Measurements from ENCODE around the gene ADCY7.

Gene ADCY7

DNA sequence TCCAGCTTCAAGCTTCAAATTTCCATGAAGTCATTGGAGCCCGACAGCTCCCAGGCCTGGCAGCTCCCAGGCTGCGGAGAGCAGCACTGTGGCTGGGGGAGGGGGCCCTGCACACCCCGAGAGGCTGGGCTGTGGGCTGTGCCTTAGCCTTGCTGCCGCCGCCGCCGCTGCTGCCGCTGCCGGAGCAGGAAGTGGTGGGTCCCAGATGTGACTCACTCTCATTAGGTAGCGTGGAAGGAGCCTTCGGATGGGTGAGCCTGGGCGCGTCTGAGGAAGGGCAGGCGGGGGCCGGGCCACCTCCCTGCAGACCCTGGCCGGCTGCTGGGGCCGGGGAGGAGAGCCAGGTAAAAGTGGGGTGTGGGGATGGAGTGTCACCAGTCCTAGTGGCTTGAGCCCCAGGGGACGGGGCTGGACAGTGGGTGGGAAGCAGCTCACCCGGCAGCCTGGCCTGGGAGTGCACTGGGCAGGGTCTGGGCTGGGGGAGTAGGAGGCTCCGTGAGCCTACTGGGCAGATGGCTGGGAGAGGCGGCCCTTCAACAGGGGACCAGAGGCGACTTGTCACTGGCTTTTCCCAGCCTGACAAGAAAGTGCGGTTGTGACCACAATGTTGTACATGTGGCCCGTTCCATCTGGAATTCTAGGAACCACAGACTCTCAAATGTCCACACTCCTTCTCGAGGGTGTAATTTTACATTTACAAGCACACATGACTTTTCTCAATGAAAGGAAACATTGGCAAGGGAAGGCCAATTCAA is at the start of gene ADCY7:
ADCY7 (plus strand) TSS at position 215 of the 755 bp plus-strand sequence. CDS start 21,629 bp downstream, outside the sequence.
- no peaks in the 10 kb centered on the region for H3K27me3 ChIP-seq (ENCODE audit: control insufficient read depth in 2 of 2, insufficient read depth in 2 of 2, low read length in 2 of 2)
- H3K27ac ChIP-seq (ENCODE audit: low read depth in 2 of 2, low read length in 2 of 2) = peak within 1 kb of the TSS; percentile 78 to 80
- H3K4me1 ChIP-seq (ENCODE audit: control insufficient read depth in 2 of 2, insufficient read depth in 2 of 2, low read length in 2 of 2) = peaks cover 27 to 31% of the 10 kb centered on the region in 2 donors
- H3K36me3 ChIP-seq (ENCODE audit: control insufficient read depth in 2 of 2, insufficient read depth in 2 of 2, low read length in 2 of 2) = no peaks in the 10 kb centered on the region
- no peaks in the 10 kb centered on the region for H3K9me3 ChIP-seq (ENCODE audit: control insufficient read depth in 2 of 2, low read length in 2 of 2)
- H3K9ac ChIP-seq (ENCODE audit: low read depth in 1 of 2, low read length in 2 of 2) = peak within 1 kb of the TSS; percentile 56 to 75
- H3K4me3 ChIP-seq (ENCODE audit: low read length in 2 of 2) = peak within 1 kb of the TSS; percentile 61 to 69

DNA sequence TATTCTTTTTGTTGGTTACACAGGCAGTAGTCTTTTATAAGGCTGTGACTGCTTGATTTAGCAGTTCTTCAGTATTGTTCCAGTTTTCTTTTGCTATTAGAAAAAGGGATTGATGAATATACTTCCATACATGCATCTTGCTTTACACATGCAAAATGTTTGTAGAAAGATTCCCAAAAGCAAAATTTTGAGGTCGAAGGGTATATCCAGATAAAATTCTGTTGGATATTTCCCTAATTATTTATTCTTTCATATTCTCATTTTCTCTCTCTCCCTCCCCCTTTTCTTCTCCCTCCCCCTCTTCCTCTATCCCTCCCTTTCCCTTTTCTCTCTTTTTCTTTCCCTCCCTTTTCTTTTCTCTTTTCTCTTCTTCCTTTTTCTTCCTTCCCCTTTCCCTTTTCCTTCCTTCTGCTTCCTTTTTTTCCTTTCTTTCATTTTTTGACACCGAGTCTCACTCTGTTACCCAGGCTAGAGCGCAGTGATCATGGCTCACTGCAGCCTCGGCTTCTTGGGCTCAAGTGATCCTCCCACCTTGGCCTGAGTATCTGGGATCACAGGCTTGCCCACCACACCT is 46.9 kb upstream of the ADCY7 start:
- peaks cover 30 to 42% of the 10 kb centered on the region in 2 donors for H3K36me3 ChIP-seq (ENCODE audit: control insufficient read depth in 2 of 2, insufficient read depth in 2 of 2, low read length in 2 of 2)
- no peaks in the 10 kb centered on the region for H3K9me3 ChIP-seq (ENCODE audit: control insufficient read depth in 2 of 2, low read length in 2 of 2)
- no peak overlapping the region for H3K9ac ChIP-seq (ENCODE audit: low read depth in 1 of 2, low read length in 2 of 2)
- H3K27ac ChIP-seq (ENCODE audit: low read depth in 2 of 2, low read length in 2 of 2) = no peak overlapping the region
- H3K4me1 ChIP-seq (ENCODE audit: control insufficient read depth in 2 of 2, insufficient read depth in 2 of 2, low read length in 2 of 2) = no peaks in the 10 kb centered on the region
- no peaks in the 10 kb centered on the region for H3K27me3 ChIP-seq (ENCODE audit: control insufficient read depth in 2 of 2, insufficient read depth in 2 of 2, low read length in 2 of 2)
- no peak overlapping the region for H3K4me3 ChIP-seq (ENCODE audit: low read length in 2 of 2)

- H3K27ac ChIP-seq (ENCODE audit: low read depth in 2 of 2, low read length in 2 of 2) = no peak overlapping the region
- peaks cover 37 to 44% of the 10 kb centered on the region in 2 donors for H3K36me3 ChIP-seq (ENCODE audit: control insufficient read depth in 2 of 2, insufficient read depth in 2 of 2, low read length in 2 of 2)
- H3K9ac ChIP-seq (ENCODE audit: low read depth in 1 of 2, low read length in 2 of 2) = no peak overlapping the region
- no peaks in the 10 kb centered on the region for H3K4me1 ChIP-seq (ENCODE audit: control insufficient read depth in 2 of 2, insufficient read depth in 2 of 2, low read length in 2 of 2)
- H3K9me3 ChIP-seq (ENCODE audit: control insufficient read depth in 2 of 2, low read length in 2 of 2) = no peaks in the 10 kb centered on the region
- no peak overlapping the region for H3K4me3 ChIP-seq (ENCODE audit: low read length in 2 of 2)
- H3K27me3 ChIP-seq (ENCODE audit: control insufficient read depth in 2 of 2, insufficient read depth in 2 of 2, low read length in 2 of 2) = no peaks in the 10 kb centered on the region
These were observed 42.1 kb upstream of the ADCY7 start for GRCh38 chr16:50224286-50224685.

- H3K27me3 ChIP-seq (ENCODE audit: control insufficient read depth in 2 of 2, insufficient read depth in 2 of 2, low read length in 2 of 2) = no peaks in the 10 kb centered on the region
These were observed 39.2 kb upstream of the ADCY7 start for GRCh38 chr16:50227120-50227519.

GRCh38 chr16:50227665-50228064 is 38.7 kb upstream of the ADCY7 start:
- H3K36me3 ChIP-seq (ENCODE audit: control insufficient read depth in 2 of 2, insufficient read depth in 2 of 2, low read length in 2 of 2) = peaks cover 37% of the 10 kb centered on the region in 2 donors
- no peaks in the 10 kb centered on the region for H3K27me3 ChIP-seq (ENCODE audit: control insufficient read depth in 2 of 2, insufficient read depth in 2 of 2, low read length in 2 of 2)
- no peaks in the 10 kb centered on the region for H3K4me1 ChIP-seq (ENCODE audit: control insufficient read depth in 2 of 2, insufficient read depth in 2 of 2, low read length in 2 of 2)

More at GRCh38 chr16:50227120-50227519, 39.2 kb upstream of the ADCY7 start:
- H3K4me3 ChIP-seq (ENCODE audit: low read length in 2 of 2) = no peak overlapping the region
- H3K36me3 ChIP-seq (ENCODE audit: control insufficient read depth in 2 of 2, insufficient read depth in 2 of 2, low read length in 2 of 2) = peaks cover 37 to 40% of the 10 kb centered on the region in 2 donors
- no peaks in the 10 kb centered on the region for H3K9me3 ChIP-seq (ENCODE audit: control insufficient read depth in 2 of 2, low read length in 2 of 2)
- no peak overlapping the region for H3K27ac ChIP-seq (ENCODE audit: low read depth in 2 of 2, low read length in 2 of 2)
- no peaks in the 10 kb centered on the region for H3K4me1 ChIP-seq (ENCODE audit: control insufficient read depth in 2 of 2, insufficient read depth in 2 of 2, low read length in 2 of 2)
- H3K9ac ChIP-seq (ENCODE audit: low read depth in 1 of 2, low read length in 2 of 2) = no peak overlapping the region

DNA sequence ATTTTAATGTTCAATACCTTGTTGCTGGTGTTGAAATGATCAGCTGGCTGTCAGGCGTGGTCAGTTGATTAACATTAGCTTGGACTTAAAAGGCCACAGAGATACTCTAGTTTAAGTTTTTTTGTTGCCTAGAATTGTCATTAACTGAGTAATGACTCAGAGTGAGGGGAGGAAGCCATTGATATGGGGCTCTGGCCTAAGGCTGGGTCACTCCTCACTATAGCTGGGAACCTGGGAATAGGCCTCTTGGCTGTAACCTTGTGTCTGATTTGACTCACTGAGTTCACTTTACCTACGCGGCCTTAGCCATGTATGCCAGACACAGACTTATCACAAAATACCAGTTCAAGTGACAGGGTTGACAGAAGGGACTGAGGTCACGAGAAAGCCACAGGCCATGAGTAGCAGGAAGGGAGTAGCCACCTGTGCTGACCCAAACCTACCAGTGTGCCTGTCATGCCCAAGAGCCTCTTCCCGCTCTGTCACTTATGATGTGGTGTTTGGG is 37.9 kb upstream of the ADCY7 start:
- Histone ChIP-seq H3K4me1 (ENCODE audit: control insufficient read depth in 2 of 2, insufficient read depth in 2 of 2, low read length in 2 of 2) (no peaks in the 10 kb centered on the region), H3K27me3 (ENCODE audit: control insufficient read depth in 2 of 2, insufficient read depth in 2 of 2, low read length in 2 of 2) (no peaks in the 10 kb centered on the region), H3K9me3 (ENCODE audit: control insufficient read depth in 2 of 2, low read length in 2 of 2) (no peaks in the 10 kb centered on the region), H3K36me3 (ENCODE audit: control insufficient read depth in 2 of 2, insufficient read depth in 2 of 2, low read length in 2 of 2) (peaks cover 36 to 37% of the 10 kb centered on the region in 2 donors), H3K9ac (ENCODE audit: low read depth in 1 of 2, low read length in 2 of 2) (no peak overlapping the region), H3K4me3 (ENCODE audit: low read length in 2 of 2) (no peak overlapping the region), H3K27ac (ENCODE audit: low read depth in 2 of 2, low read length in 2 of 2) (no peak overlapping the region)

More at GRCh38 chr16:50227665-50228064, 38.7 kb upstream of the ADCY7 start:
- Histone ChIP-seq H3K9me3 (ENCODE audit: control insufficient read depth in 2 of 2, low read length in 2 of 2) (no peaks in the 10 kb centered on the region), H3K4me3 (ENCODE audit: low read length in 2 of 2) (no peak overlapping the region), H3K9ac (ENCODE audit: low read depth in 1 of 2, low read length in 2 of 2) (no peak overlapping the region), H3K27ac (ENCODE audit: low read depth in 2 of 2, low read length in 2 of 2) (no peak overlapping the region)

DNA sequence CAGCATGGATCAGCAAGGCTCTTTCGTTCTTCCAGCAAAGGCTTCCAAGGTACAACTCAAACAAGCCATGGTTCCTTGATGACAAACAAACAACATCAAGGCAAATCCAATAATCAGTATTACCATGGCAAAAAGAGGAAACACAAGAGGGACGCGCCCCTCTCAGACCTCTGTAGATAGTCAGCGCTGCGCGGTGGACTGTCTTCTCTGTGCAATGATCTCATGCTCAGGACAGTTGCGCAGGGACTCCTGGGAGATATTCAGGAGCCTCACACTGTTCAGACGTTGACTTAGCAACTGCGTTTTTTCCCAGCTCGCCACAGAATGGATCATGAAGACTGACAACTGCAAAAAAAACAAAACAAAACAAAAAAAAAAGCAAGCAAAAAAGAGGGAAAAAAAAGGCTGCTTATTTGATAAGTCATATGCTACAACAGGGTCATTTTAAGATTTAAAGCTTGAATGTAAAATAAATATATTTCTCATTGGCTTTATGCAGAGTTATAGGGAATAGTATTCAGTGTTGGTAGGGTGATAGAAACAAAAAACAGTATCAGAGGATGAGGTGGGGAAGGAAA is 37.1 kb upstream of the ADCY7 start:
- H3K9ac ChIP-seq (ENCODE audit: low read depth in 1 of 2, low read length in 2 of 2) = no peak overlapping the region
- peaks cover 30 to 31% of the 10 kb centered on the region in 2 donors for H3K36me3 ChIP-seq (ENCODE audit: control insufficient read depth in 2 of 2, insufficient read depth in 2 of 2, low read length in 2 of 2)
- no peaks in the 10 kb centered on the region for H3K9me3 ChIP-seq (ENCODE audit: control insufficient read depth in 2 of 2, low read length in 2 of 2)
- H3K27me3 ChIP-seq (ENCODE audit: control insufficient read depth in 2 of 2, insufficient read depth in 2 of 2, low read length in 2 of 2) = no peaks in the 10 kb centered on the region
- no peak overlapping the region for H3K4me3 ChIP-seq (ENCODE audit: low read length in 2 of 2)
- H3K27ac ChIP-seq (ENCODE audit: low read depth in 2 of 2, low read length in 2 of 2) = no peak overlapping the region
- H3K4me1 ChIP-seq (ENCODE audit: control insufficient read depth in 2 of 2, insufficient read depth in 2 of 2, low read length in 2 of 2) = no peaks in the 10 kb centered on the region

DNA sequence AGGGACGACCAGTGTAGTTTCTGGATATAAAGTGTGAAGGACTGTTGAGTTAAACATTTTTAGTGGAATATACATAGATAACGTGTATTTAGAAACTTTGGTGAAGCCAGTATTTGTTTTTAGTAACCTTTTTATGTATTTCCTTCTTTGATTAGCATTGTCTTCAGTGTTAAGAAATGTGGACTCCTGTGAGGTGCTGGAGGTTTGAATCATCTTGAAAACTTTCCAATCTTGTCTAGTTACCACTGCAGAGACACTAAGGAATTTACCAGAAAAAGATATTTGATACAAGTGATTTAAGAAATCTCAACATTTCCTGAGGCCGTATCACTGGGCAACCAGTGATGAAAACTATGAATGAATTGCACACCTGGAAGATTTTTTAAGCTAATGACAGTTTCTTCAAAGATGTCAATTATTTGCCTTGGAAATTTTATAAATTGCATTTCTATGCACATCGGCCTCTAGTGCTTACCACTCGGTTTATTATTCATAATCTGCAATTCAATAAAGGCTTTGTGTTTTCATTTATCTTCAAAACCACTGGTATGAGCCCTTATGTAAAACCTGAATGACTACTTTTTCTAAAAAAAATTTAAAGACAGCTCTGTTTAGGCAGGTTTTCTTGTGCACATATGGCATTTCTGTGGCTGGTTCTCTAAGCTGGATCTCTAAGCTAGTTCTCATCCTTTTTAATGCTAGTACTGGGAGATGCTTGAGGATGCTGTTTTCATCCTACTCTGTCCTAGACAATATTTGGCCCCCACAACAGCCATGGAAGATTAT is 31.4 kb upstream of the ADCY7 start:
- Histone ChIP-seq H3K27ac (ENCODE audit: low read depth in 2 of 2, low read length in 2 of 2) (no peak overlapping the region), H3K36me3 (ENCODE audit: control insufficient read depth in 2 of 2, insufficient read depth in 2 of 2, low read length in 2 of 2) (no peaks in the 10 kb centered on the region), H3K9ac (ENCODE audit: low read depth in 1 of 2, low read length in 2 of 2) (no peak overlapping the region), H3K4me3 (ENCODE audit: low read length in 2 of 2) (no peak overlapping the region), H3K4me1 (ENCODE audit: control insufficient read depth in 2 of 2, insufficient read depth in 2 of 2, low read length in 2 of 2) (no peaks in the 10 kb centered on the region), H3K27me3 (ENCODE audit: control insufficient read depth in 2 of 2, insufficient read depth in 2 of 2, low read length in 2 of 2) (no peaks in the 10 kb centered on the region), H3K9me3 (ENCODE audit: control insufficient read depth in 2 of 2, low read length in 2 of 2) (no peaks in the 10 kb centered on the region)

- no peaks in the 10 kb centered on the region for H3K27me3 ChIP-seq (ENCODE audit: control insufficient read depth in 2 of 2, insufficient read depth in 2 of 2, low read length in 2 of 2)
- H3K9ac ChIP-seq (ENCODE audit: low read depth in 1 of 2, low read length in 2 of 2) = no peak overlapping the region
- H3K27ac ChIP-seq (ENCODE audit: low read depth in 2 of 2, low read length in 2 of 2) = no peak overlapping the region
- no peaks in the 10 kb centered on the region for H3K36me3 ChIP-seq (ENCODE audit: control insufficient read depth in 2 of 2, insufficient read depth in 2 of 2, low read length in 2 of 2)
- no peak overlapping the region for H3K4me3 ChIP-seq (ENCODE audit: low read length in 2 of 2)
- no peaks in the 10 kb centered on the region for H3K9me3 ChIP-seq (ENCODE audit: control insufficient read depth in 2 of 2, low read length in 2 of 2)
- H3K4me1 ChIP-seq (ENCODE audit: control insufficient read depth in 2 of 2, insufficient read depth in 2 of 2, low read length in 2 of 2) = no peaks in the 10 kb centered on the region
These were observed 30.8 kb upstream of the ADCY7 start for GRCh38 chr16:50235581-50235980.

Data from mucosa of rectum (tissue), 2 donors.